UCSD-AML1 (cell line): ENCODE data around the gene INMT.
A peak's percentile ranks its signal among the peaks of the same experiment; 100 is the strongest.

Experiments used
- DNase-seq: peaks from one replicate; lab custom pipeline; 2025; ENCODE audit not compliant: unreplicated experiment; lab: John Stamatoyannopoulos, UW

Gene INMT

DNA sequence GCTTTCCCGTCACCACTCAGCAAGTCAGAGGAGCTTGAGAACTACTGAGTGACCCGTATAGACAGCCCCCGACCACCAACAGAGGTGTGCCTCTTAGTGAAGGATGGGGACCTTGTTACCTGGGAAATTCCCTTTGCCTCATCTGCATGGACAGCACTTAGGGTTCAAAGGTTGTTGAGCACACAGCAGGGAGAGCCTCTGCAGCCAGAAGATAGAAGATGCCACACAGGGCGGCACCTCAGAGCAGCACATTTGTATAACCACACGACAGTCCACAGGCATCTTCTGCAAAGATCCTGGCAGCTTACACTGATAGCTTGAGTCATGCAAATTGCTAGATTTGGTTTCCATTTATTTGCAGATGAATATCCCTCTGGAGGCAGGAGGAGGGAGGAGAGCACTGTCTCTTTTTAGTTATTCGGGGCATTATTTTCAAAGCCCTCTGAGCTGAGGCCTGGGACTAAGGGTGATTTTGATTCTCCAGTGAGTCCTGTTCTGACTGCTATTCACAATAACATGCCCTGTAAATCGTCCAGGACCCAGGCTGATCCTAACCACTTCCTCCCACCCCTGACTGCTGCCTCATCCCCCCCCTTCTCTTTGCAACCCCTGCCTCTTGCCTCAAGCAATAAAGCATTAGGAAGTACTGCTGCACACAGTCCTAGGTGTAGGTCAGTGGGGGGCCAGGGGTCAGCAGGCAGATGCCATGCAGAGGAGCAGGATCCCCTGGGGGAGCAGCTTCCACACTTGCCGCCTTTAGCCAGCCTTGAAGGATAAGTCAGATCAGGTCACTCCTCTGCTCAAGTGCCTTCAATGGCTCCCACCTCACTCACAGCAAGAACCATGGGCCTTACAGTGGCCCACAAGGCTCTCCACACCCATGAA, 24.6 kb upstream of the INMT start:
- DNase-seq = peak; percentile 7

GRCh38 chr7:30728591-30729100, 23.3 kb upstream of the INMT start:
- no peak for DNase-seq

DNA sequence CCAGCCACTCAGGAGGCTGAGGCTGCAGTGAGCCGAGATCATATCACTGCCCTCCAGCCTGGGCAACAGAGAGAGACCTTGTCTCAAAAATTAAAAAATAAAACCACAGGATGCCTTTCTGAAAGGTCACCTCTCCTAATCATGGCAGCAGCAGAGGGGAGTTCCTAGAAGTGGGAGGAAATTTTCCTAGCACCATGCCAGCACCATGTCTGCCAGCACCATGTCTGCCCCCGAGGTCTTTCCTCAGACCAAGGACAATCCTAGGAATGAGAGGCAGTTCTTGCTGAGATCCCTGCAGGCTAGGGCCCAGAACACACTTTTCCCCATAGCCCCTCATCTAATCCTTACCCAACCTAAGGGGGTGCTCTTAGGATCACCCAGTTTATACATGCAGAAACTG, 22.3 kb upstream of the INMT start:
- DNase-seq = no peak

- DNase-seq = no peak
Observed at GRCh38 chr7:30730097-30730496, 21.8 kb upstream of the INMT start.

DNA sequence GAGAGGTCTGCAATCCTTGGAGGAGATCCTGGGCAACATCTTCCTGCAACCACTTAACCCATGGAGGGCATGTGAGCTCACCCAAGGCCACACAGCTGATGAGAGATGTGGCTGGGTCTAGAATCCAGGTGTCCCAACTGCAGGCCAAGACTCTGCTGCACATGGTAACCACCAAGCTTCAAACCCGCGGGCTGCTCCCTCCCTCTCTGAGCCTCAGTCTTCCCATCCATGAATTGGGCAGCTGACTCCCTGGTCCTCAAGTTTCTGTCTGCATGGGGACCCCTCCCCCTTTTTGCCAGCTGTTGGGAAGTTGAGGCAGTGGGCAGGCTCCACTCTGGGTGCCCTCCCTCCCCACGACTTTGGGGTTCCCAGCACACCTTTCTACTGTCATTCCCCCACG, 20.9 kb upstream of the INMT start:
- DNase-seq = no peak

DNA sequence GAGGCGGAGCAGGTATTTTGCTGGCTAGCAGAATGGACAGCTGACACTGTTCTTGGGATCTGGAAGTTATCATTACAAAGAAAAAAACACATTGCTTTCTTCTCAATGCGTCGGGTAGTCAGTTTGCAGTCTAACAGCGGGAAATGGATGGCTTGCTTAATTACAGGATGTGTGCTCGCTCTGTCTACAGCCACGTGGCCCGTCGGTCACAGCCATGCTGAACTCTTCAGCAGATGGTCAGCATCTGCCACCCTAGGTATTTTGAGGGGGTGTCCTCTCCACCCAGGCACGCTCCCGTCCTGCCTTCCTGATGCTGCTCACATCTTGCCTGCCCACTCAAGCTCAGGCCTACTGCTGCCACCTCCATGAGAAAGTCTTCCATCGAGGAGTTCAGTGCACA, 20.4 kb upstream of the INMT start:
- no peak for DNase-seq

GRCh38 chr7:30732606-30733005, 19.3 kb upstream of the INMT start:
- DNase-seq = no peak

- DNase-seq = no peak
Observed at GRCh38 chr7:30733216-30733615, 18.7 kb upstream of the INMT start.

DNA sequence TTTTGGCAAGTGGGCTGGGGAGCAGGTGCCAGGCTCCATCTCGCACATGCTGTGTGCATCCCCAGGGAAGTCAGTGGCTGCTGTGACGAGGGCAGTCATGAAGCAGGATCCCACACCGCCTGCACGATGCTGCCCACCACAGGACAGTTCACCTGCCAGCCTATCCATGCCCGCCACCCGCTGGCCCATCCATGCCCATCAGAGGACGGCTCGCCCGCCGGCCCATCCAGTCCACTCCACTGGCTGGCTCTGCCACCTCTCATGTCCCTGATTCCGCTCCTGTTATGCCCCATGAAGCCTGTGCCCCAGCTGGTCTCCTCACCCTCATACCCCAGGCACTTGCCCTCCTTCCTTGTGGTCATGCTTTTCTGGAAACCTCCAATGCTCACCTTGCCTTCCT, 18.2 kb upstream of the INMT start:
- DNase-seq = no peak

GRCh38 chr7:30734497-30734896, 17.4 kb upstream of the INMT start:
- DNase-seq = no peak

DNA sequence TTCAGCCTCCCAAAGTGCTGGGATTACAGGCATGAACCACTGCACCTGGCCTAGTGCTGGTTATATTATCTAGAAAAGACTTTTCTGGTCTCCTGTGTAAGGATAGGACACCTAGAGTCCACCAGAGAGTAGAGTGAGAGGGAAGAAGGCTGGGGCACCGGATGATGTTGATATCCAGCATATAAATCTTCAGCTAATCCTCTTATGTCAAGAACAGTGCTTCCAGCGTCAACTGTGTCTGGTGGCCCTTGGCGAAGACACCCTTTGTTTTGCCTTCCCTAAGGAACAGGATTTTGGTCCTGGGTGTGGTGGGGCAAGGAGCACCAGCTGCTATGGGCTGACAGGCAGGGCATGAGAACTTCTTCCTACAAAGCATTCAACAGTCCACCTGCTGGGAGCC, 16.3 kb upstream of the INMT start:
- no peak for DNase-seq

- DNase-seq = no peak
Observed at GRCh38 chr7:30736291-30736690, 15.6 kb upstream of the INMT start.

- no peak for DNase-seq
Observed at GRCh38 chr7:30738026-30738915, 13.7 kb upstream of the INMT start.

- no peak for DNase-seq
Observed at GRCh38 chr7:30739691-30740090, 12.2 kb upstream of the INMT start.

DNA sequence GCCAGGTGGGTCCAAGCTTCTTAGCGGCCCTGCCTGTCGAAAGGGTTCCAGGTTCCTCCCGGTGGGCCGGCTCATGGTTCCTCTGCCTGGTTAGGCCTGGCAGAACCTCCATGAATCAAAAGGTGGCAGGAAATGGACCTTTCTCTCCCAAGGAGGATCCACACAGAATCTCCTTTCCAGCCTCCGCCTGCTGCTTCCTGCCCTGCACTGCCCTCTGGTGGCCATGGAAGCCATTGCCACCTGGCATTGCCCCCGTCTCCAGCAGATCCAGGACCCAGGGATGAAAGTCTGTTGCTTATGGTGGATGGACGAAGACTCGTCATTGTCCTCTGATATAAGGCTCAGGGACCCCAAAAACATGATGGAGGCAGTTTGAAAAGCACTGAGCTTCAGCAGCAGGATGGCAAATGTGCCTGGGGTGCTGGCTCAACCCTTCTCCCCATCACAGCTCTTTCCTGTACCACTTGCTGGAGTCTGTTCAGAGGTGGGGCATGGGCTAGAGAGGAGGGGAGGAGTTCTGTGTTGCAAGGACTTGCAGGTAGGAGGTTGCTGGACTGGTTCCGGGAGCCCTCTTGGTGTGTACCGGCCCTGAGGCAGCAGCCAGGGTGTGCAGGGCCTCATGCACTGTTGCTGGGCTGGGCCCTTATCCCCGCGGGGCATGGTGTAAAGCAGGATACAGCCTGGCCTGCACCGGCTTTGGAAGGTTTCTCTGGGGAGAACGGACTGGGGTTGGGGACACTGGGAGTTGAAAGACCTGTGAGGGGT, 11.3 kb upstream of the INMT start:
- DNase-seq = peak; percentile 30

DNA sequence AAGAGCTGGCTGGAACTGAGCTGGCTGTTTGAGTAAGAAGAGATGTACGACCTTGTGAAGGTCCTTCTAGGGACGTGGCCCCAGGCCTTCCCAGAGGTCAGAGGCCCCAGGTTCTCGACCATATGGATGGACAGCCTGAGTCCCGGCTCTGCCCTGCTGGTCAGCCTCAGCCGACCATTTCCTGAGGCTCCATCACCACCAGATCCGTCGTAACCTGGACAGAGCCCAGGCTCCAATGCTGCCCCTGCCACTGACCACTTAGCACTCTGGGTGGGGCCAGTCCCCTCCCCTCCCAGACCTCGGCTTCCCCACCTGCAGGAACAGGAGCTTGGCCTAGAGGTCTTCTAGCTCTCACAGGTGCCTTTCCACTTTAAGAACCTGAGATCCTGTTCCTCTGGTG, 10.6 kb upstream of the INMT start:
- DNase-seq = no peak

DNA sequence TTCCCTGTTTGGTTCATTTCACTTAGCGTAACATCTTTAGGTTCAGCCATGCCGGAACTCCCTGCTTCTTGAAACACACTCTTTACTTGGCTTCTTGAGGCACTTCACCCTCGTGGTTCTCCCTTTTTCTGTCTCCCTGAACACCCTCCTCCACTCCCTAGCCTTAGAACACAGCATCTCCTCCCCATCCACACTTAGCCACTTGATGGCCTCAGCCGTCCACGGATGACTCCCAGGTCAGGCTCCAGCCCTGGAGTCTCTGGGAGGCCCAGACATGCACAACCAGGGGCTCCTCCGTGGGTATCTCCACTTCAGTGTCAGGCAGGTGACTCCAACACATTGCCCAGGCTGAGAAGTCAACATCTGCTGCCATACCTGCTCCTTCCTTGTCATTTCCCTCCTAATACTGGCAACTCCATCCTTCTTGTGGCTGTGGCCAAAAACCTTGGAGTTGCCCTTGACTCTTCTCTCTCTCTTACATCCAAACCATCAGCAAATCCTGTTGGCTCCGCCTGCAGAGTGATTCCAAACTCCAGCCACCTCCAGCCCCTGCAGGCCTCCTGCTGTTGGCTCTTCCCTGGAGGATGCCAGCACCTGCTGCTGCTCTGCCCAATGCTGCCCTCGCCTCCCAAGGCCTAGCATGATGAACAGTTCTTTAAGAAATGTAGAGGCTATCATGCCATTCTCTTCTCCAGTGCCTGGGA, 8.4 kb upstream of the INMT start:
- no peak for DNase-seq

DNA sequence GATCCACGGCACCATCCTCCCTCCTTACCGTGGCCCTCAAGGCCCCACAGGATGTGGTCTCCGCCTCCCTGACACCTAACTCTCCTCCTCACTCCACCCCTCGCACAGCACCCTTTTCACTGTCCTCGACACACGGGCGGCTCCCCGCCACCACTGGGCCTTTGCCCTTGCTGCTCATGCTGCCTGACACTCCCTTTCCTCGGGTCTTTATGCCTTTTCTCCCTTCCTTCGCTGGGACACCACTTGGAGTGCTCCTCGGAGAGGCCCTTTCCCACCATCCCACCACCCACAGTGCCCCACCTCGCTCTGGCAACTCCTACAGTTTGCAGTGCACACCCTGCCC, 7.9 kb upstream of the INMT start:
- DNase-seq = no peak

DNA sequence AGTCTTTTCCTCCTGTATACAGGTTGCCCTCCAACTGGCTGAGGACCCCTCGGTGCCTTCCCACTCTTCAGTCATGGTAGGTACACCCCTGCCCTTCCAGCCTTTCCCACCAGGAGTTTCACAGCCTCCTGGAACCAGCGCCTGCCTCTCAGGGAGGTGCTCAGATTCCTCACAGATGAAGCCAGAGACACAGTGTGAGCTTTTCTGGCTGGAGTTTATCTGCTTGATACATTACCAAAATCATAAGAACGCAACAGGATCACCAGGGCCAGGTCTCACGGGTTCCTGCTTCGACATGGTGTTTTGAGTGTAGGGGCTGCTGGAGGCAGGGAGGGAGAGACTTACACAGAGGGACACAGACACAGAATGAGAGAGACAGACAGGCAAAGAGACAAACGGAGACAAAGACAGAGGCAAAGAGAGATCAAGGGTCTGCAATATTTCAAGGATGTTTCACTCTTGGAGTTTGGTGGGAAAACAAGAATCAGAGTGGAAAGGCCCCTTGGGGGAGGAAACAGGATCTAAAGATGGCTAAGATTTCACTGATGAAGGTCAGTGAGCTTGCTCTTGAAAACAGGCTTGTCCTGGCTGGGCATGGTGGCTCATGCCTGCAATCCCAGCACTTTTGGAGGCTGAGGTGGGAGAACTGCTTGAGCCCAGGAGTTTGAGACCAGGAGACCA, 6.5 kb upstream of the INMT start:
- DNase-seq = no peak

- DNase-seq = no peak
Observed at GRCh38 chr7:30750010-30750409, 1.9 kb upstream of the INMT start.
